ENCODE measurements around the gene PRRC2A.

- no peak for TF ChIP-seq EZH2 (IDR thresholded peaks at IDR 0.05; ENCODE audit: insufficient read depth, poor library complexity, severe bottlenecking)
- TF ChIP-seq EZH2phosphoT487 (IDR thresholded peaks at IDR 0.05; ENCODE audit: insufficient read depth, low read depth) = no peak
These were observed 6.4 kb downstream of the PRRC2A start for GRCh38 chr6:31626952-31627351.
